ENCODE results near the gene KLF11. TPM values are rescaled to one million over a fixed set of nuclear protein-coding genes. Genes with fewer than 3 reads are reported as not detected.
A peak's percentile ranks its signal among the peaks of the same experiment; 100 is the strongest.

Gene KLF11
- polyA plus RNA-seq, 3 donors, result 21.0 to 69.8 (median 25.3) TPM

DNA sequence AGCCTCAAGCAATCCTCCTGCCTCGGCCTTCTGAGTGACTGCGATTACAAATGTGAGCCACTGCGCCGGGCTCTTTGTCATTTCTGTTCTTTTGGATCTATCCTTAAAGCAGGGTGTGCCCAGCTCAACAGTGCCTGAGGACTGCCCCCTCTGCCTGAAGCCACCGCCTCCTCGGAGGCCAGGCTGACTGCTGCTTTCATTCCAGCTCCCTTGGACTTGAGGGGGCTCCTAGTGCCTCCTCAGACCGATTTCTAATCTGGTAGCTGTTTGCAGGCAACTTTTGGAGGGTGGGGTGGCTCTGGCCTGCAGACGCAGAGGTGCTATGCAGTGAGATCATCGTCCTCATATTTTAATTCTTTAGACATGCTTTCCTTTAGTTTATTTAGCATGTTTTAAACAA is 35.9 kb upstream of the KLF11 start:
- Histone ChIP-seq H2AFZ (ENCODE audit: insufficient read depth, low read depth, low read length, poor library complexity, severe bottlenecking) (no peak overlapping the region), H3K27me3 (ENCODE audit: control insufficient read depth in 2 of 2, insufficient read depth in 2 of 2, low read length in 2 of 2) (peaks cover 0 to 18% of the 10 kb centered on the region in 2 donors), H3K36me3 (replicated peaks in 1 of 2; ENCODE audit: control insufficient read depth in 1 of 2, insufficient read depth in 2 of 2, low read length in 2 of 2) (no peaks in the 10 kb centered on the region), H3K27ac (ENCODE audit: low read depth in 1 of 2, low read length in 2 of 2) (no peak overlapping the region), H4K20me1 (ENCODE audit: insufficient read depth, low read length) (no peaks in the 10 kb centered on the region), H3K4me3 (replicated peaks in 1 of 3; ENCODE audit: low read depth in 2 of 3, low read length in 3 of 3) (no peak overlapping the region), H3K79me2 (ENCODE audit: insufficient read depth, low read length) (no peaks in the 10 kb centered on the region), H3K9ac (ENCODE audit: insufficient read depth, low read length, poor library complexity, severe bottlenecking) (no peak overlapping the region), H3K9me3 (replicated peaks in 1 of 2; ENCODE audit: control insufficient read depth in 1 of 2, insufficient read depth in 1 of 2, low read length in 2 of 2) (peaks cover 6% of the 10 kb centered on the region in 2 donors), H3K4me1 (ENCODE audit: control insufficient read depth in 1 of 2, insufficient read depth in 2 of 2, low read length in 2 of 2) (peaks cover 7 to 14% of the 10 kb centered on the region in 2 donors), H3K4me2 (replicated peaks; ENCODE audit: extremely low read depth, low read length, poor library complexity, severe bottlenecking) (no peak overlapping the region)
- Mint-ChIP-seq H3K36me3 (peaks cover 0 to 7% of the 10 kb centered on the region in 2 donors), H3K4me3 (no peak overlapping the region), H3K27ac (peak overlapping the region in 1 of 7 donors; percentile 43), H3K9me3 (peaks cover 0 to 16% (median 9%) of the 10 kb centered on the region in 7 donors), H3K27me3 (ENCODE audit: low read depth in 3 of 3) (peaks cover 27 to 44% (median 31%) of the 10 kb centered on the region in 3 donors), H3K4me1 (peaks cover 7% of the 10 kb centered on the region)
- 76% methylated on average over 5 of the region's 9 CpGs for WGBS (ENCODE audit: insufficient coverage)
- no peak for DNase-seq
- TF ChIP-seq CTCF (IDR thresholded peaks at IDR 0.05), result no peak
- intact Hi-C loops (cut with micrococcal nuclease), result no loop called here

DNA sequence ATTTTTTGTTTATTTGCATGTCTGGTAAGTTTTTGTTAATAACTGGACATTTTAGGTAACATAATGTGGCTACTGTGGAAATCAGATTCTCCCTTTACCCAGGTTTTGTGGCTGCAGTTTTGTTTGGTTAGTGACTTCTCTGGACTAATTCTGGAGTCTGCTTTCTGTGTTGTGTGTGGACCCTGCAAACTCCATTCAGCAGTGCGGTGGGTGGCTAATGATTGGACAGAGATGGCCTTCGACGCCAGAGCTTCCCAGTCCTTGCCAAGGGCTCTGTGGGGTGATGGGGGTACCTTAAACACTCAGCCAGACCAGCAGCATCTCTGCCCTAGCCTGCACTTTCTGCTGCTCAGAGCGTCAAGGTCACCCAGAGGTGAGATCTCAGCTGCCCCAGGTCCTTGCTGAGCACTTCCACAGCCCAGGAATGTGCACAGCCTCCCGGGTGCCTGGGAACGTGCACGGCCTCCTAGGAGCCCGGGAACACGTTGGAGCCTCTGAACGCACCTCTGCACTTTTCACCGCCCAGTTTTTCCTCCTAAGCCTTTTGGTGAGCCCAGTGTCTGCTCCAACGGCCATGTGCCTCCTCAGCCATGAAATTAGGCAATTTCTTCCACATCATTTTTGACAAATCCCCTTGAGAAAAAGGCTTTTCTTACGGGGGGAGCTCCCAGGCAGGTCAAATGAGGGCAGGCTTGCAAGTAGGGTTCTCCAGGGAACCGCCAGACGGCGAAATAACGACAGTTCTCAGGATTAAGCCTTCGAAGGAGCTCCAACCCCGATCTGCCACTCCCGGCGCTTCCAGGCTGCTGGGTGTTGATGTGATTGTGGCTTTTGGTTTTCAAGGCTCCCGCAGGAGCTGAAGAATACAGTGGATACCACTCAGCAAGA is 35.2 kb upstream of the KLF11 start:
- H3K4me1 ChIP-seq (ENCODE audit: control insufficient read depth in 1 of 2, insufficient read depth in 2 of 2, low read length in 2 of 2), result peaks cover 4 to 9% of the 10 kb centered on the region in 2 donors
- H3K4me2 ChIP-seq (replicated peaks; ENCODE audit: extremely low read depth, low read length, poor library complexity, severe bottlenecking), result no peak overlapping the region
- H3K27ac ChIP-seq (ENCODE audit: low read depth in 1 of 2, low read length in 2 of 2), result no peak overlapping the region
- H3K27me3 ChIP-seq (ENCODE audit: control insufficient read depth in 2 of 2, insufficient read depth in 2 of 2, low read length in 2 of 2), result peaks cover 0 to 18% of the 10 kb centered on the region in 2 donors
- H3K4me3 ChIP-seq (replicated peaks in 1 of 3; ENCODE audit: low read depth in 2 of 3, low read length in 3 of 3), result no peak overlapping the region
- H2AFZ ChIP-seq (ENCODE audit: insufficient read depth, low read depth, low read length, poor library complexity, severe bottlenecking), result no peak overlapping the region
- H3K36me3 Mint-ChIP-seq, result peaks cover 0 to 7% of the 10 kb centered on the region in 2 donors
- H3K4me3 Mint-ChIP-seq, result no peak overlapping the region
- no peaks in the 10 kb centered on the region for H4K20me1 ChIP-seq (ENCODE audit: insufficient read depth, low read length)
- no peak overlapping the region for H3K9ac ChIP-seq (ENCODE audit: insufficient read depth, low read length, poor library complexity, severe bottlenecking)
- no peaks in the 10 kb centered on the region for H3K36me3 ChIP-seq (replicated peaks in 1 of 2; ENCODE audit: control insufficient read depth in 1 of 2, insufficient read depth in 2 of 2, low read length in 2 of 2)
- 79% methylated on average over 15 of the region's 22 CpGs for WGBS (ENCODE audit: insufficient coverage)
- intact Hi-C loops (cut with micrococcal nuclease), result no loop called here
- H3K9me3 ChIP-seq (replicated peaks in 1 of 2; ENCODE audit: control insufficient read depth in 1 of 2, insufficient read depth in 1 of 2, low read length in 2 of 2), result peaks cover 6 to 9% of the 10 kb centered on the region in 2 donors
- peaks cover 6% of the 10 kb centered on the region for H3K4me1 Mint-ChIP-seq
- peaks cover 27 to 44% (median 31%) of the 10 kb centered on the region in 3 donors for H3K27me3 Mint-ChIP-seq (ENCODE audit: low read depth in 3 of 3)
- H3K79me2 ChIP-seq (ENCODE audit: insufficient read depth, low read length), result no peaks in the 10 kb centered on the region
- H3K27ac Mint-ChIP-seq, result peak overlapping the region in 1 of 7 donors; percentile 80
- DNase-seq, result no peak
- H3K9me3 Mint-ChIP-seq, result peaks cover 0 to 16% (median 9%) of the 10 kb centered on the region in 7 donors
- no peak for TF ChIP-seq CTCF (IDR thresholded peaks at IDR 0.05)
